OCI-LY7 (cell line): ENCODE measurements around the gene AK4.

Experiments used
- CTCF ChIP-seq: fragments of 200-600 bp; sonication (generic); conservative IDR thresholded peaks from 2 replicates; pipeline ENCODE4 v1.5.1; 2014; ENCODE audit warnings: mild to moderate bottlenecking, antibody characterized with exemption, low read length, moderate library complexity, mixed read lengths
- EZH2phosphoT487 ChIP-seq: fragments of 200-600 bp; sonication (generic); IDR thresholded peaks from 2 replicates; pipeline ENCODE4 v1.6.1; 2018; ENCODE audit warnings: low read depth, borderline replicate concordance, mild to moderate bottlenecking, mixed run types, antibody characterized with exemption, low read length, moderate library complexity, mixed read lengths

DNA sequence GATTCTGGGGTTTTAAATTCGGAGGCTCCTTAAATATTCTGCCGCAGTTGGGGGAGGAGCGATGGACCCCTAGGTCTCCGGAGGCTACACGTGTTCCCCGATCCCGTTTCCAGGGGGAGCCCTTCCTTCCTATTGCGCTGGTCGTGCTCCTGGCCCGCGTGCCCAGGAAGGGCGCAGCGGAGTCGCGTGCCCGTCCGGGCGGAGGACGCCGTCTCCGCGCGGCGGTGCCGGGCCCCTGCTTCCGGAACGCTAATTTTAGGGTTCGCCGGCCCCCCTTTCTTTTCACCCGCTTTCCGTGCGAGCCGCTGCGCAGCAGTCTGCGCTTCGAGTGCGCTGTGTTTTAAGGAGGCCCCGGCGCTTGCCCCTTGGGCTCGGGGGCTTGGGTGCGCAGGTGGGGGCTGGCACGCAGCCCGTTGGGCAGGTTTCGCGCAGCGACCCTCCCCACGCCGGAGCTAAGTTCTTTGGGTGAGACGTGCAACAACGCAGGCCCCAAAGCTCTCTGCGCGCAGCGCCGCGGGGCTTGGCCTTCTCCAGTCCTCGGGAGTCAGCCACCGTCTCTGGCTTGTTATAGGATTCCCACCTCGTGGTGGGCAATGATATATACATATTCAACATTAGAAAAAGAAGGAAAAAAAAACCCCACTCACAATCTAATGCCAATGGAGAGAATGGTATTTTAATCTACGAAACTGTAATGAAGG, 117.8 kb downstream of the AK4 start:
- TF ChIP-seq EZH2phosphoT487 (no peak), CTCF (no peak)
